DND-41 (cell line): ENCODE measurements around the gene EBLN2.

ENCODE experiments used
- ATAC-seq: fragments of 200-7000 bp; cut with Tn5 transposase; 3 replicates; pipeline ENCODE4 v1.9.1; 2021; ENCODE audit warnings: low read depth; ENCODE audit not compliant: insufficient read depth
- DNase-seq: peaks from one replicate; pipeline ENCODE4 v3.0.0-alpha.2; 2020
- H2AFZ ChIP-seq: 2 replicates; pipeline ENCODE4 v1.6.0; 2012; ENCODE audit warnings: low read depth, low read length
- H3K27ac ChIP-seq: 2 replicates; pipeline ENCODE4 v1.5.1; 2012; ENCODE audit warnings: low read length, inconsistent platforms
- H3K27me3 ChIP-seq: fragments of 200-600 bp; sonication (generic); 2 replicates; pipeline ENCODE4 v1.6.0; 2012; ENCODE audit warnings: low read length, mild to moderate bottlenecking, inconsistent platforms; ENCODE audit not compliant: insufficient read depth, poor library complexity
- H3K36me3 ChIP-seq: 2 replicates; pipeline ENCODE4 v1.5.1; 2012; ENCODE audit warnings: low read length, inconsistent platforms; ENCODE audit not compliant: insufficient read depth
- H3K4me1 ChIP-seq: 2 replicates; pipeline ENCODE4 v1.5.1; 2012; ENCODE audit warnings: mild to moderate bottlenecking, low read length; ENCODE audit not compliant: insufficient read depth
- H3K4me2 ChIP-seq: 2 replicates; pipeline ENCODE4 v1.6.0; 2012; ENCODE audit warnings: mild to moderate bottlenecking, moderate library complexity, low read length, inconsistent platforms; ENCODE audit not compliant: insufficient read depth
- H3K4me3 ChIP-seq, 2 experiments: fragments of 200-600 bp in 1 of 2; shearing (Covaris generic) in 1 of 2; 2 replicates each; pipeline ENCODE4 v1.5.1; 2012 to 2016; ENCODE audit warnings: inconsistent platforms in 2 of 2, low read length in 2 of 2, mild to moderate bottlenecking in 2 of 2, low read depth in 1 of 2, moderate library complexity in 1 of 2
- H3K79me2 ChIP-seq: 2 replicates; pipeline ENCODE4 v1.6.0; 2012; ENCODE audit warnings: low read length, inconsistent platforms; ENCODE audit not compliant: insufficient read depth
- H3K9ac ChIP-seq: 2 replicates; pipeline ENCODE4 v1.6.0; 2012; ENCODE audit warnings: low read depth, mild to moderate bottlenecking, inconsistent platforms, low read length, moderate library complexity
- H3K9me3 ChIP-seq: 2 replicates; pipeline ENCODE4 v1.5.1; 2012; ENCODE audit warnings: low read length, moderate library complexity, mild to moderate bottlenecking, inconsistent platforms; ENCODE audit not compliant: insufficient read depth, severe bottlenecking
- H4K20me1 ChIP-seq: 2 replicates; pipeline ENCODE4 v1.6.0; 2012; ENCODE audit warnings: low read length; ENCODE audit not compliant: insufficient read depth
- EZH2 ChIP-seq: IDR thresholded peaks from 3 replicates; pipeline ENCODE4 v1.6.1; 2012; ENCODE audit warnings: borderline replicate concordance, low read depth, mild to moderate bottlenecking, moderate library complexity, low read length, inconsistent platforms; ENCODE audit not compliant: severe bottlenecking
- TF ChIP-seq, protein P1 (sequence below): IDR thresholded peaks from 2 replicates; pipeline ENCODE4 v1.5.1; 2012; ENCODE audit warnings: borderline replicate concordance, low read length, moderate library complexity, mild to moderate bottlenecking; ENCODE audit not compliant: poor library complexity, severe bottlenecking; ENCODE audit errors: extremely low read depth

The EBLN2 gene

DNA sequence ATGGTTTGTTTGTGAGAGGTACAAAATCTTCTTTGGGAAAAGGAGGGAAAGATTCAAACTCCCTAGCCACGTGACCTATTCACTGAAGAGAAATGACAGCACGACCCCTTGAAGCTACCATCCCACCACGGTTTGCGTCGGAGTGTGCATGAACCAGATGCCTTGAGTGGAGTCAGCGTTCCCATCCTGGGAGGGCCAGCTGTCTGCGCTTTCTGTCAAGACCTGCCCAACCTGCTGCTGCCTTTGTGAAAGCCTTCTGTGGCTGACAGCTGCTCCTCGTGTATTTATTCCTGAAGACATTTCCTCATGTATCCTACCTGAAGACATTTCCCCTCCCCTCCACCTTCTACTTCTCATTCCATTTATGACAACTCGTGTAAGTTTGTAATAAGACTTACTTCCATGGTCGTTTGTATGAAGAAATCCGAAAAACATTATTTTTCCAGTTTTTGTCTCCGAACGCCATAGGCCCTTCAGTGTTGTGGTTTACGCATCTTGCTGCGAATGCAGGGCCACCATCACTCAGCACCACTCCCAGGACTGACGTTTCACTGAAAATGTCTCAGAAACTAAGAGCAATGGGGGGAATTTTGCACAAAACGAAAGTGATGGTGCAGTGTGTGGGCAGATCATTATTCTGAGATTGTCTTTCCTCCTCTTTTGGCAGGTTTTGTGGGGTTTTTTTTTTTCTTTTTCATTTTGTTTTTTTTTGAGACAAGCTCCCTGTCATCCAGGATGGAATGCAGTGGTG lies 18.9 kb downstream of the EBLN2 start:
- no peaks in the 10 kb centered on the region for H3K79me2 ChIP-seq
- ATAC-seq (no peak), DNase-seq (no peak)
- H3K9me3 ChIP-seq = no peaks in the 10 kb centered on the region
- H3K4me1 ChIP-seq = no peaks in the 10 kb centered on the region
- TF ChIP-seq, protein P1, sequence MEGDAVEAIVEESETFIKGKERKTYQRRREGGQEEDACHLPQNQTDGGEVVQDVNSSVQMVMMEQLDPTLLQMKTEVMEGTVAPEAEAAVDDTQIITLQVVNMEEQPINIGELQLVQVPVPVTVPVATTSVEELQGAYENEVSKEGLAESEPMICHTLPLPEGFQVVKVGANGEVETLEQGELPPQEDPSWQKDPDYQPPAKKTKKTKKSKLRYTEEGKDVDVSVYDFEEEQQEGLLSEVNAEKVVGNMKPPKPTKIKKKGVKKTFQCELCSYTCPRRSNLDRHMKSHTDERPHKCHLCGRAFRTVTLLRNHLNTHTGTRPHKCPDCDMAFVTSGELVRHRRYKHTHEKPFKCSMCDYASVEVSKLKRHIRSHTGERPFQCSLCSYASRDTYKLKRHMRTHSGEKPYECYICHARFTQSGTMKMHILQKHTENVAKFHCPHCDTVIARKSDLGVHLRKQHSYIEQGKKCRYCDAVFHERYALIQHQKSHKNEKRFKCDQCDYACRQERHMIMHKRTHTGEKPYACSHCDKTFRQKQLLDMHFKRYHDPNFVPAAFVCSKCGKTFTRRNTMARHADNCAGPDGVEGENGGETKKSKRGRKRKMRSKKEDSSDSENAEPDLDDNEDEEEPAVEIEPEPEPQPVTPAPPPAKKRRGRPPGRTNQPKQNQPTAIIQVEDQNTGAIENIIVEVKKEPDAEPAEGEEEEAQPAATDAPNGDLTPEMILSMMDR = no peak
- no peak for TF ChIP-seq EZH2
- no peak overlapping the region for H3K27ac ChIP-seq
- no peak overlapping the region for H3K4me3 ChIP-seq
- no peaks in the 10 kb centered on the region for H4K20me1 ChIP-seq
- H3K27me3 ChIP-seq = no peaks in the 10 kb centered on the region
- H3K9ac ChIP-seq = no peak overlapping the region
- no peak overlapping the region for H3K4me2 ChIP-seq
- H2AFZ ChIP-seq = no peak overlapping the region
- H3K36me3 ChIP-seq = no peaks in the 10 kb centered on the region

DNA sequence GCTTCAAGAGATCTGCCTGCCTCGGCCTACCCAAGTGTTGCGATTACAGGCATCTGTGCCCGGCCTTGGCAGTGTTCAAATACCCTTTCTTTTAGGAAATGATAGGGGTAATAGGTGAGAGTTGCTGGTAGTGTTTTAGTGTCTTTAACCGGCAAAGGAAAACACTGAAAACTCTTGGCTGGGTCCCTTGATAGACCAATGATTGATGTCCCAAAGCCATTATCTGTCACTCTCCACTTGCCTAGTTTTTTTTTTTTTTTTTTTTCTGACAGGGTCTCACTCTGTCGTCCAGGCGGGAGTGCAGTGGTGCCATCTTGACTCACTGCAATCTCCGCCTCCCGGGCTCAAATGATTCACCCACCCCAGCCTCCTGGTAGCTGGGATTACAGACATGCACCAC lies 19.7 kb downstream of the EBLN2 start:
- Histone ChIP-seq H3K9ac (no peak overlapping the region), H2AFZ (no peak overlapping the region), H3K27me3 (no peaks in the 10 kb centered on the region), H4K20me1 (no peaks in the 10 kb centered on the region), H3K4me3 (no peak overlapping the region), H3K4me2 (no peak overlapping the region), H3K36me3 (no peaks in the 10 kb centered on the region), H3K4me1 (peaks cover 7% of the 10 kb centered on the region; the same call in 1 of the 2 replicates), H3K27ac (no peak overlapping the region), H3K79me2 (no peaks in the 10 kb centered on the region), H3K9me3 (no peaks in the 10 kb centered on the region)
- no peak for TF ChIP-seq EZH2
- TF ChIP-seq, protein P1 = no peak
- DNase-seq = no peak
- no peak for ATAC-seq

DNA sequence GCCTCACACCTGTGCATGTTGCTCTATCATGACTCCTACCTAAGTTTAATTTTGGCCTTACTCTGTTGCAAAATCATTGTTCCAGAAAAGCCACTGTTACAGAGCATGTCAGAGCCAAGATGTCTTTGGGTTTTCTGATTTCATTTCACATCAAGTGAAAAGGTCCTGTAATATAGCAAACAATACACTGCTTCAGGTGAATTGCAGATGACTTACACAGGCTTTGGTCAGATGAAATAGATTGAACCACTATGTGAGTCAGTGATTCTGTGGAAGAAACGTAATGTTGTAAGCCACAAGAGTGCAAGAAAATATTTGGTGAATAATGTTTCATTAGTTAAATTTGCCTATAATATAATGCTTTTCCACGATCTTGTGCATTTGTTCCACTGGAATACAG lies 22.7 kb downstream of the EBLN2 start:
- TF ChIP-seq, protein P1 = no peak
- no peak for TF ChIP-seq EZH2
- no peaks in the 10 kb centered on the region for H3K79me2 ChIP-seq
- no peaks in the 10 kb centered on the region for H3K27me3 ChIP-seq
- ATAC-seq (no peak), DNase-seq (no peak)
- H4K20me1 ChIP-seq = no peaks in the 10 kb centered on the region
- H3K4me2 ChIP-seq = no peak overlapping the region
- no peak overlapping the region for H3K9ac ChIP-seq
- H3K36me3 ChIP-seq = no peaks in the 10 kb centered on the region
- peaks cover 12% of the 10 kb centered on the region; the same call in 1 of the 2 replicates for H3K4me1 ChIP-seq
- H2AFZ ChIP-seq = no peak overlapping the region
- H3K9me3 ChIP-seq = no peaks in the 10 kb centered on the region
- H3K4me3 ChIP-seq = no peak overlapping the region
- H3K27ac ChIP-seq = no peak overlapping the region
